ENCODE data around the gene ARIH2. TPM values are rescaled to one million over a fixed set of nuclear protein-coding genes. Genes with fewer than 3 reads are reported as not detected.

Gene ARIH2
- total RNA-seq, 3 donors from 2014 or later: 70.7 to 111 (median 100.0) TPM

DNA sequence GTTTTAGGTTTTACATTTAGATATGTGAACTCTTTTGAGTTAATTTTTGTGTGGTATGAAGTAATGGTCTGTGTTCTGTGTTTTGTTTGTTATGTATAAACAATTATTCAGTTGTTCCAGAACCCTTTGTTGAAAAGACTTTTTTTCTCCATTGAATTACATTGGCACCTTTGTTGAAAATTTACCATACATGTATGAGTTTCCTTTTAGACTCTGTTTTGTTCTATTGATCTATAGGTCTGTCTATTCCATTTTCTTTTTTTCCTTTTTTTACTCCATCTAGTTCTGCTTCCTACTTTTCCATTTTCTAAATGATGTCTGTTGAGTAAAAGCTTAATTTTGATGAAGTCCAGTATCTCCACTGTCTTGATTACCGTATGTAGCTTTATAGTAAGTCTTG lies 31.4 kb downstream of the ARIH2 start:
- no peak for DNase-seq (ENCODE audit: low spot score in 2 of 2)
- H3K27me3 ChIP-seq: no peaks in the 10 kb centered on the region
- no peaks in the 10 kb centered on the region for H3K4me1 ChIP-seq
- no peak overlapping the region for H3K27ac ChIP-seq
- intact Hi-C loops (cut with DNase I; ENCODE audit: low total_unique reads): no loop called here
- H3K9me3 ChIP-seq: no peaks in the 10 kb centered on the region
- no peak overlapping the region for H3K4me3 ChIP-seq
- TF ChIP-seq POLR2AphosphoS5 (IDR thresholded peaks at IDR 0.05) (no peak), POLR2A (IDR thresholded peaks at IDR 0.05) (no peak)
- TF ChIP-seq, protein P1, sequence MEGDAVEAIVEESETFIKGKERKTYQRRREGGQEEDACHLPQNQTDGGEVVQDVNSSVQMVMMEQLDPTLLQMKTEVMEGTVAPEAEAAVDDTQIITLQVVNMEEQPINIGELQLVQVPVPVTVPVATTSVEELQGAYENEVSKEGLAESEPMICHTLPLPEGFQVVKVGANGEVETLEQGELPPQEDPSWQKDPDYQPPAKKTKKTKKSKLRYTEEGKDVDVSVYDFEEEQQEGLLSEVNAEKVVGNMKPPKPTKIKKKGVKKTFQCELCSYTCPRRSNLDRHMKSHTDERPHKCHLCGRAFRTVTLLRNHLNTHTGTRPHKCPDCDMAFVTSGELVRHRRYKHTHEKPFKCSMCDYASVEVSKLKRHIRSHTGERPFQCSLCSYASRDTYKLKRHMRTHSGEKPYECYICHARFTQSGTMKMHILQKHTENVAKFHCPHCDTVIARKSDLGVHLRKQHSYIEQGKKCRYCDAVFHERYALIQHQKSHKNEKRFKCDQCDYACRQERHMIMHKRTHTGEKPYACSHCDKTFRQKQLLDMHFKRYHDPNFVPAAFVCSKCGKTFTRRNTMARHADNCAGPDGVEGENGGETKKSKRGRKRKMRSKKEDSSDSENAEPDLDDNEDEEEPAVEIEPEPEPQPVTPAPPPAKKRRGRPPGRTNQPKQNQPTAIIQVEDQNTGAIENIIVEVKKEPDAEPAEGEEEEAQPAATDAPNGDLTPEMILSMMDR (IDR thresholded peaks at IDR 0.05): no peak
- no peaks in the 10 kb centered on the region for H3K36me3 ChIP-seq

DNA sequence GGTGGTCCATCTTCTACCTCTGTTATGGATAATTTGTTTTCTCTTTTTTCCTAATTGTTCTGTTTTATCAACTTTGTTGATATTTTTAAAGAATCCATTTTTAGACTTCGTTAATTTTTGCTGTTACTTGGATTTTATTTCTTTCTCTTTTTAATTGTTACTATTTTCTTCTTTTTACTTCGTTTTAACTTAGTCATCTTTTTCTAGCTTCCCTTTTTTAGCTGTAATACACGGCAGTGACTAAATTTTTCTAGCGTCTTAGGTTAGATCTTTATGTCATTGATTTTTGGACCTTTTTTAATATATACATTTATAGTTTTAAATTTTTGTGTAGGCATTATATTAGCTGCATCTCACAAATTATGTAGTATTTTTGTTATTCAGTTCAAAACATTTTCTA lies 33.1 kb downstream of the ARIH2 start:
- no peaks in the 10 kb centered on the region for H3K9me3 ChIP-seq
- no peak for TF ChIP-seq POLR2AphosphoS5 (IDR thresholded peaks at IDR 0.05)
- TF ChIP-seq, protein P1 (IDR thresholded peaks at IDR 0.05): no peak
- no peak for TF ChIP-seq POLR2A (IDR thresholded peaks at IDR 0.05)

DNA sequence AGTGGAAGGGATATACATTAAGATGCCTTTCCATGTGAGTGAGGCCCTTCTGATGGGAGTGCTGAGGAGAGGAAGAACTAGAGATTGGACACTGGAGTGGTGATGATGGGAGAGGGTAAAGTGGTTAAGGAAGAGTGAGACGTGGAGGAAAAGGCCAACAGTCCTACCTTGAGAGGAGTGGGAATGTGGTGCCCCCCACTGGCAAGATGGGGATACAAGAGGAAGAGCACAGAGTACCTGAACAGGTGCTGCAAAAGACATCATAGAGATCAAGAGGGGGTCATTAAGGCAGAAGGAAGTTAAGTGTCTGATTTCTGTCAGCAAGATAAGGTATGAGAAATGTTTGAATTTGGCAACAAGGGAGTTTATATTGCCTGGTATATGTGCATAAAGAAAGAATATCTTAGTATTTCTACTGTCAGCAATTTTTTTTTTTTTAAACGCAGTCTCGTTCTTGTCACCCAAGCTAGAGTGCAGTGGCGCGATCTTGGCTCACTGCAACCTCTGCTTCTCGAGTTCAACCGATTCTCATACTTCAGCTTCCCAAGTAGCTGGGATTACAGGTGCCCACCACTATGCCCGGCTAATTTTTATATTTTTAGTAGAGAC lies 34.0 kb downstream of the ARIH2 start:
- no peak overlapping the region for H3K27ac ChIP-seq
- TF ChIP-seq POLR2A (IDR thresholded peaks at IDR 0.05) (no peak), POLR2AphosphoS5 (IDR thresholded peaks at IDR 0.05) (no peak)
- TF ChIP-seq, protein P1 (IDR thresholded peaks at IDR 0.05): no peak
- no peak for DNase-seq (ENCODE audit: low spot score in 2 of 2)
- no peaks in the 10 kb centered on the region for H3K9me3 ChIP-seq
- H3K36me3 ChIP-seq: no peaks in the 10 kb centered on the region
- H3K4me1 ChIP-seq: no peaks in the 10 kb centered on the region
- intact Hi-C loops (cut with DNase I; ENCODE audit: low total_unique reads): no loop called here
- no peaks in the 10 kb centered on the region for H3K27me3 ChIP-seq
- H3K4me3 ChIP-seq: no peak overlapping the region

More for the DNA sequence above, 33.1 kb downstream of the ARIH2 start:
- H3K27me3 ChIP-seq: no peaks in the 10 kb centered on the region
- DNase-seq (ENCODE audit: low spot score in 2 of 2): no peak
- no peaks in the 10 kb centered on the region for H3K4me1 ChIP-seq
- H3K36me3 ChIP-seq: no peaks in the 10 kb centered on the region
- H3K27ac ChIP-seq: no peak overlapping the region
- H3K4me3 ChIP-seq: no peak overlapping the region
- intact Hi-C loops (cut with DNase I; ENCODE audit: low total_unique reads): no loop called here

DNA sequence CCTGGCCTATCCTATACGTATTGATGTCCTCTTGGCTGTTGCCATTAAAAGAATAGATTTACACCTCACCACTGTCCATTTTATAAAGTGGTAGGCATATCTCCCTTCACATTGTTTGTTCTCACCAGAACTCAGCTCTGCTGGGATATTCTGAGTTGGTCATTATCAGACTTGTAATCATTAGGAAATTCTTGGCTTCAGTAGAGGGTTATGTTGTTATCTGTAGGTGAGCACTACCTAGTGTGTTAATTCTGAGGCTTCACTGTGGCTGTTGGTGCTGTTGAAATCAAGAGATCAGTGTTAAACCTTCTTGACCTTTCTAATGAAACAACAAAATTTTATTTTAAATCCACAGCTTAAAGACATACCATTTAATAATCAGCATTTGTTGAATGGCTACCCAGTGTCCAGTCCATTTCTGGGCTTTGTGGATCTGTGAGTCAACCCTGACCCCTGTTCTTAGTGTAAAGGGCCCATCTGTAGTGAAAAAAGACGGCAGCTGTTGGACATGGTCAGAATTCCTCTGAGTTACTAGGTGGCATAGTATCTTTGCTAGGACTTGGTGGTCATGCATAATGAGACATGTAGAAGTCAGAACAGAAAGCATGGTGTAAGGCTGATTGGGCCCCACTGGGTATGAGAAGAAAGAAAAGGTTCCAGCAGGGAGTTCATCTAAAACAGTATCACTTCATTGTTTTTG lies 38.5 kb downstream of the ARIH2 start:
- H3K4me3 ChIP-seq: no peak overlapping the region
- no peaks in the 10 kb centered on the region for H3K27me3 ChIP-seq
- no peak overlapping the region for H3K27ac ChIP-seq
- no peaks in the 10 kb centered on the region for H3K4me1 ChIP-seq
- intact Hi-C loops (cut with DNase I; ENCODE audit: low total_unique reads): no loop called here
- no peak for DNase-seq (ENCODE audit: low spot score in 2 of 2)
- TF ChIP-seq POLR2A (IDR thresholded peaks at IDR 0.05) (no peak), POLR2AphosphoS5 (IDR thresholded peaks at IDR 0.05) (no peak)
- TF ChIP-seq, protein P1 (IDR thresholded peaks at IDR 0.05): no peak
- H3K9me3 ChIP-seq: no peaks in the 10 kb centered on the region
- H3K36me3 ChIP-seq: no peaks in the 10 kb centered on the region

DNA sequence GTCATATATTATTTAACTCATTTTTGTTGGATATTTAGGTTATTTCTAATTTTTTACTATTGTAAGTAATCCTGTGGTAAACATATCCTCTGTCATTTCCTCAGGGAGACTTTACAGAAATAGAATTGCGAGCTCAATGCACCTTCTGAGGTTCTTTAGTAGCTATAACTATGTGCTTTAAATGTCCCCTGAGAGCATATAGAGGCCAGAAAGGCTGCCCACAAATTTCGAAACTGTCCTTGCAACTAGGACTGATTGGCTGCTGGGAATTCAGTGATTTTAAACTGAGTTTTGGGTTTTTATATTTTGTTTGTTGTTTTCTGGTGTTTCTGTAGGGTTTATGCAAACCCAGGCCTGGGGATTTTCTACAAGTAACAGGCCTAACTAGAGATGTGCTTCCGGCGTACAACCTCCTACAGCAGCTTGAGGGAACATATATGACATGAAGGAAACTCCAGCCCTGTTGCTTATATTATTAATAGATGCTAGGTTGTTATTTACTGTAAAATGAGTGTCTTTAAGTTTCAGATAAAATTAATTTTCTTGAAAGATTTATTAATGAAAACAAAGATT lies 42.3 kb downstream of the ARIH2 start:
- Histone ChIP-seq H3K27ac (no peak overlapping the region), H3K27me3 (no peaks in the 10 kb centered on the region), H3K36me3 (no peaks in the 10 kb centered on the region), H3K4me3 (no peak overlapping the region), H3K4me1 (no peaks in the 10 kb centered on the region), H3K9me3 (no peaks in the 10 kb centered on the region)
- TF ChIP-seq, protein P1 (IDR thresholded peaks at IDR 0.05): no peak
- TF ChIP-seq POLR2AphosphoS5 (IDR thresholded peaks at IDR 0.05) (no peak), POLR2A (IDR thresholded peaks at IDR 0.05) (no peak)
- intact Hi-C loops (cut with DNase I; ENCODE audit: low total_unique reads): no loop called here
- no peak for DNase-seq (ENCODE audit: low spot score in 2 of 2)

Data from breast epithelium (tissue), 4 donors.